ENCODE measurements around the gene TMEM115.

TMEM115 gene

GRCh38 chr3:50358911-50359759, at the start of gene TMEM115:
Gene TMEM115, minus strand, starts transcription at chr3:50359521. Its CDS starts 458 bp downstream, at chr3:50359063.
- DNase-seq (ENCODE audit: low spot score) = peak; percentile 98

GRCh38 chr3:50408443-50408944, 49.2 kb upstream of the TMEM115 start:
- DNase-seq (ENCODE audit: low spot score) = no peak

- DNase-seq (ENCODE audit: low spot score) = no peak
These were observed 47.2 kb upstream of the TMEM115 start for GRCh38 chr3:50406487-50406886.

DNA sequence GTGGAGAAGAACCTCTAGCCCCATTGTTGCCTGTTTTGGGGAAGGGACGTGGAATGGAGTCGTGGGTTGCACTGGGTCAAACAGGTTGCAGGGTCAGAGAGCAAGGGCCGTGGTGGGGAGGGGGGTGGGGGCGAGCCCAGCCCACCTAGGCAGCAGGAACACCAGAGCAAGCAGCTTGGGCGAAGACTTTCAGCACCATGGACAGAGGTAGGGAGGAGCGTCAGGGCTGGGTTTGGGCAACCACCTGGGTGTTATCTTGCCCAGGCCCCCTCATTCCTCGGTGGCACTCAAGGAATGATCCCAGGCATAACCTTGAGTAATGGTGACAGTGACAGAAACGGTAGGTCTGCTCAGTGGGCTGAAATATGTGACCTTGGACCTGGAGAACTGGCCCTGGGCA, 45.9 kb upstream of the TMEM115 start:
- peak; percentile 26 for DNase-seq (ENCODE audit: low spot score)

GRCh38 chr3:50401978-50402595, 42.8 kb upstream of the TMEM115 start:
- no peak for DNase-seq (ENCODE audit: low spot score)

DNA sequence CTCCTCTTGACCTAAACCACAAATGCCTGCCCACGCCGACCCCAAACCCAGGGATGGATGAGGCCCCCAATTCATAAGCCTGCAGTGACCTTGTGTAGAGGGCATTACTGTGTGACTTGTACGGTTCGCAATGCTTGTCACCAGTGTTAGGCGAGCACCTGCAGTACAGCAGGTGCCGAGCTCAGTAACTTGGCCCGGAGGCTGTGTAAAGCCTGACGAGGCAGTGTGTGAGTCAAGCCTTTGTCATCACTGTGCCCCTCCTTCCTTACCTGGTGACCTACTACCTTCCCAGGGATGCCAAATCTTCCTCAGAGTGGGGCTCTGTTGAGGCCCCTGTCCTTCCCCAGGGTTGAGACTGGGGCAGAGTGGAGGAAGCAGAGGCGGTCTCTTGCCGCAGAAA, 37.2 kb upstream of the TMEM115 start:
- DNase-seq (ENCODE audit: low spot score) = no peak

GRCh38 chr3:50395070-50395860, 35.9 kb upstream of the TMEM115 start:
- DNase-seq (ENCODE audit: low spot score) = no peak

DNA sequence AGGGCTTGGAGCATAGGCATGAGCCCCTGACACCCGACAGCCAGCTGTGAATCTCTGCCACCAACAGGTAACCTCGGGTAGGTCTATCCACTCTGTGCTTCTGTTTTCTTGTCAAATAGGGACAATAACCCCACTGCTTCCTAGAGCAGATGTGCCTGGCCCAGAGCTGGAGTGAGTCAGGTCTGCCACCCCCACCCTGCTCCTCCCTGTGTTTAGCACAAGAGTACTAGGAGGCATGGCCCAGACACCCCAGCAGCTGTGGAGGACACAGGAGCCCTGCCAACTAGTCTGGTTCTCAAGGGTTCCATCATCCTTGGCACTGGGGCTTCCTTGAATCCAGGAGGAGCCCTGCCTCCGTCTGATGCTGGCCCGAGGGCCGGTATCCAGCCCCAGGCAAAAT, 33.7 kb upstream of the TMEM115 start:
- no peak for DNase-seq (ENCODE audit: low spot score)

- no peak for DNase-seq (ENCODE audit: low spot score)
These were observed 32.9 kb upstream of the TMEM115 start for GRCh38 chr3:50392101-50392715.

GRCh38 chr3:50390508-50391224, 31.3 kb upstream of the TMEM115 start:
- peak; percentile 81 for DNase-seq (ENCODE audit: low spot score)

- DNase-seq (ENCODE audit: low spot score) = no peak
These were observed 30.1 kb upstream of the TMEM115 start for GRCh38 chr3:50389414-50389767.

DNA sequence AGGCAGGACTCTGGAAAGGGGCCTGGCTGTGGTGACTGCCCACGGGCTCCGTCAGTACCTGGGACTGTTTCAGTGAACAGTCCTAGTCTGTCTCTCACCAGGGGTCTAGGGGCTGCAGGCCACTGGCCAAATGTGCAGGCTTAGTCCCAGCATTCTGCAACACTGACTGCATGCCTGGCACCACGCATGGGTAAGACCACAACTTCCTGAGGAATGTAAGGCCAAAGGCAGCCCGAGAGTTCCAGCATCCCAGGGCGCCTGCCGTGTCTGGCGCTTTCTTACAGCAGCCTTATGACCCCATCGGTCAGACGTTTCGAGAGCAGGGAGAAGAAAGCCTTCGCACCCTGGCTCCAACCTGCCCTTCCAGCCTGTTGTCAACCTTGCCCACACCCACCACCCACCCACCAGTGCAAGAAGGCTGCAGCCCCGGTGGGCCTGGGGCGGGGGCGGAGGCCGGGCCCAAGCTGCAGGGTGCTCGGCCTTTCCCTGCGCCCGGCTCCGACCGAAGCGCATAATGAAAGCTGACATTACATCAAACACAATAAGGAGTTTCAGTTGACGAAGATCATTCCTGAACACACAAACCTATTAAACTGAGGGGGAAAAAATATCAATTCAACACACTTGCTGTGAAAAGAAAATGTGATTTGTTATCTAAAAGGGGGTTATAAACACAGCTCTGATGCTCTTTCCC, 29.5 kb upstream of the TMEM115 start:
- no peak for DNase-seq (ENCODE audit: low spot score)

GRCh38 chr3:50388016-50388719, 28.8 kb upstream of the TMEM115 start:
- DNase-seq (ENCODE audit: low spot score) = peak; percentile 17

GRCh38 chr3:50385754-50386153, 26.4 kb upstream of the TMEM115 start:
- no peak for DNase-seq (ENCODE audit: low spot score)

- no peak for DNase-seq (ENCODE audit: low spot score)
These were observed 24.4 kb upstream of the TMEM115 start for GRCh38 chr3:50383750-50384149.

GRCh38 chr3:50382722-50383121, 23.4 kb upstream of the TMEM115 start:
- DNase-seq (ENCODE audit: low spot score) = no peak

- peak; percentile 38 for DNase-seq (ENCODE audit: low spot score)
These were observed 22.1 kb upstream of the TMEM115 start for GRCh38 chr3:50381383-50381782.

- DNase-seq (ENCODE audit: low spot score) = no peak
These were observed 21.2 kb upstream of the TMEM115 start for GRCh38 chr3:50380405-50381085.

DNA sequence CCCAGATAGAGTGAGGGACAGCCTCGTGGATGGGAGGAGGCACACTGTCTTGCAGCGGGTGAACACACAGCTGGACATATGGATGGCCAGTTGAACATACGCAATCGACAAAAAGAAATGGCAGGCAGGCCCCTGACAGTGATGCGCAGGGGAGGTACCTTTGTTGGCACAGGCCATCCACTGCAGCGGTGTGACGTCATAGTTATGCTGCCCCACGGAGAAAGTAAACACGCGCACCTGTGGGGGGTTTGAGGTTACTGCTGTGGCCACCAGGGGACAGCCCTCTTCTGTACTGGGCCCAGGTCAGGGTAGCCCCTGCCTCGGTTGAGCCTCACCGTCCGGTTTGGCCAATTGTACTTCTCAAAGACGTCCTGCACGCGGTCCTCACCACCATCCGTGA, 19.4 kb upstream of the TMEM115 start:
- DNase-seq (ENCODE audit: low spot score) = no peak

- DNase-seq (ENCODE audit: low spot score) = no peak
These were observed 18.7 kb upstream of the TMEM115 start for GRCh38 chr3:50378024-50378423.
